ENCODE data around the gene MED27. TPM values are rescaled to one million over a fixed set of nuclear protein-coding genes. Genes with fewer than 3 reads are reported as not detected.

The MED27 gene
- total RNA-seq, 2 donors from 2014 or later: 29.0 to 30.5 TPM

GRCh38 chr9:132099741-132100407, 20.2 kb upstream of the MED27 start:
- Mint-ChIP-seq H3K9me3 (no peaks in the 10 kb centered on the region), H3K36me3 (ENCODE audit: insufficient read depth in 2 of 2) (peaks cover 0 to 4% of the 10 kb centered on the region in 2 donors), H3K27ac (no peak overlapping the region), H3K4me1 (ENCODE audit: low read depth) (no peaks in the 10 kb centered on the region), H3K27me3 (ENCODE audit: low read depth) (peaks cover 46% of the 10 kb centered on the region), H3K4me3 (no peak overlapping the region)
- DNase-seq (no peak), ATAC-seq (replicated peaks in 1 of 2) (peak; percentile 36 to 60)

- Mint-ChIP-seq H3K9me3 (no peaks in the 10 kb centered on the region), H3K27ac (no peak overlapping the region), H3K36me3 (ENCODE audit: insufficient read depth in 2 of 2) (peaks cover 0 to 4% of the 10 kb centered on the region in 2 donors), H3K4me1 (ENCODE audit: low read depth) (peaks cover 6% of the 10 kb centered on the region), H3K27me3 (ENCODE audit: low read depth) (peaks cover 47% of the 10 kb centered on the region), H3K4me3 (no peak overlapping the region)
- ATAC-seq (replicated peaks in 1 of 2) (no peak), DNase-seq (no peak)
These were observed 19.5 kb upstream of the MED27 start for GRCh38 chr9:132099167-132099566.

- H3K36me3 Mint-ChIP-seq (ENCODE audit: insufficient read depth in 2 of 2): peaks cover 0 to 4% of the 10 kb centered on the region in 2 donors
- DNase-seq (no peak), ATAC-seq (replicated peaks in 1 of 2) (no peak)
- H3K27ac Mint-ChIP-seq: no peak overlapping the region
- peaks cover 60% of the 10 kb centered on the region for H3K27me3 Mint-ChIP-seq (ENCODE audit: low read depth)
- no peak overlapping the region for H3K4me3 Mint-ChIP-seq
- peaks cover 0 to 4% of the 10 kb centered on the region in 2 donors for H3K9me3 Mint-ChIP-seq
- H3K4me1 Mint-ChIP-seq (ENCODE audit: low read depth): peaks cover 10% of the 10 kb centered on the region
These were observed 14.7 kb upstream of the MED27 start for GRCh38 chr9:132094314-132094791.

GRCh38 chr9:132090771-132091170, 11.1 kb upstream of the MED27 start:
- Mint-ChIP-seq H3K27me3 (ENCODE audit: low read depth) (peaks cover 36% of the 10 kb centered on the region), H3K27ac (no peak overlapping the region), H3K36me3 (ENCODE audit: insufficient read depth in 2 of 2) (no peaks in the 10 kb centered on the region), H3K4me1 (ENCODE audit: low read depth) (peaks cover 10% of the 10 kb centered on the region), H3K9me3 (peaks cover 0 to 4% of the 10 kb centered on the region in 2 donors), H3K4me3 (no peak overlapping the region)
- no peak for DNase-seq
- no peak for ATAC-seq (replicated peaks in 1 of 2)

GRCh38 chr9:132087438-132088030, 7.9 kb upstream of the MED27 start:
- Mint-ChIP-seq H3K27ac (no peak overlapping the region), H3K9me3 (peaks cover 0 to 4% of the 10 kb centered on the region in 2 donors), H3K4me1 (ENCODE audit: low read depth) (peaks cover 4% of the 10 kb centered on the region), H3K4me3 (no peak overlapping the region), H3K36me3 (ENCODE audit: insufficient read depth in 2 of 2) (no peaks in the 10 kb centered on the region), H3K27me3 (ENCODE audit: low read depth) (peaks cover 35% of the 10 kb centered on the region)
- no peak for ATAC-seq (replicated peaks in 1 of 2)
- no peak for DNase-seq

GRCh38 chr9:132082188-132082587, 2.5 kb upstream of the MED27 start:
- DNase-seq: no peak
- peaks cover 22% of the 10 kb centered on the region for H3K27me3 Mint-ChIP-seq (ENCODE audit: low read depth)
- H3K4me1 Mint-ChIP-seq (ENCODE audit: low read depth): peaks cover 24% of the 10 kb centered on the region
- no peak for ATAC-seq (replicated peaks in 1 of 2)
- H3K36me3 Mint-ChIP-seq (ENCODE audit: insufficient read depth in 2 of 2): peaks cover 6 to 7% of the 10 kb centered on the region in 2 donors
- H3K4me3 Mint-ChIP-seq: no peak overlapping the region
- H3K27ac Mint-ChIP-seq: no peak overlapping the region
- no peaks in the 10 kb centered on the region for H3K9me3 Mint-ChIP-seq

- Mint-ChIP-seq H3K36me3 (ENCODE audit: insufficient read depth in 2 of 2) (peaks cover 9 to 11% of the 10 kb centered on the region in 2 donors), H3K4me1 (ENCODE audit: low read depth) (peaks cover 46% of the 10 kb centered on the region), H3K9me3 (no peaks in the 10 kb centered on the region), H3K4me3 (peak overlapping the region; percentile 88 to 94), H3K27me3 (ENCODE audit: low read depth) (peaks cover 5% of the 10 kb centered on the region), H3K27ac (peak overlapping the region; percentile 49)
- peak; percentile 1 to 19 for DNase-seq
- no peak for ATAC-seq (replicated peaks in 1 of 2)
These were observed 839 bp downstream of the MED27 start for GRCh38 chr9:132078699-132079356.

GRCh38 chr9:132077881-132078698, 1.6 kb downstream of the MED27 start:
- Mint-ChIP-seq H3K4me3 (peak overlapping the region; percentile 88 to 94), H3K27me3 (ENCODE audit: low read depth) (peaks cover 5% of the 10 kb centered on the region), H3K9me3 (no peaks in the 10 kb centered on the region), H3K27ac (peak overlapping the region; percentile 49), H3K4me1 (ENCODE audit: low read depth) (peaks cover 53% of the 10 kb centered on the region), H3K36me3 (ENCODE audit: insufficient read depth in 2 of 2) (peaks cover 10 to 11% of the 10 kb centered on the region in 2 donors)
- ATAC-seq (replicated peaks in 1 of 2): peak in 1 of 2 donors; percentile 35
- DNase-seq: peak; percentile 28 to 46

- DNase-seq (no peak), ATAC-seq (replicated peaks in 1 of 2) (no peak)
- peaks cover 59% of the 10 kb centered on the region for H3K4me1 Mint-ChIP-seq (ENCODE audit: low read depth)
- H3K4me3 Mint-ChIP-seq: peak overlapping the region; percentile 31 to 47
- no peaks in the 10 kb centered on the region for H3K9me3 Mint-ChIP-seq
- H3K27me3 Mint-ChIP-seq (ENCODE audit: low read depth): no peaks in the 10 kb centered on the region
- H3K36me3 Mint-ChIP-seq (ENCODE audit: insufficient read depth in 2 of 2): peaks cover 11% of the 10 kb centered on the region in 2 donors
- H3K27ac Mint-ChIP-seq: peak overlapping the region; percentile 87
These were observed 3.8 kb downstream of the MED27 start for GRCh38 chr9:132075853-132076252.

GRCh38 chr9:132074736-132075135, 4.9 kb downstream of the MED27 start:
- no peak overlapping the region for H3K27ac Mint-ChIP-seq
- H3K27me3 Mint-ChIP-seq (ENCODE audit: low read depth): no peaks in the 10 kb centered on the region
- peaks cover 54% of the 10 kb centered on the region for H3K4me1 Mint-ChIP-seq (ENCODE audit: low read depth)
- DNase-seq (no peak), ATAC-seq (replicated peaks in 1 of 2) (no peak)
- H3K4me3 Mint-ChIP-seq: no peak overlapping the region
- H3K9me3 Mint-ChIP-seq: no peaks in the 10 kb centered on the region
- peaks cover 11% of the 10 kb centered on the region in 2 donors for H3K36me3 Mint-ChIP-seq (ENCODE audit: insufficient read depth in 2 of 2)

GRCh38 chr9:132071847-132072507, 7.7 kb downstream of the MED27 start:
- Mint-ChIP-seq H3K36me3 (ENCODE audit: insufficient read depth in 2 of 2) (peaks cover 4 to 7% of the 10 kb centered on the region in 2 donors), H3K9me3 (no peaks in the 10 kb centered on the region), H3K27ac (no peak overlapping the region), H3K27me3 (ENCODE audit: low read depth) (no peaks in the 10 kb centered on the region), H3K4me1 (ENCODE audit: low read depth) (peaks cover 42% of the 10 kb centered on the region), H3K4me3 (no peak overlapping the region)
- ATAC-seq (replicated peaks in 1 of 2) (no peak), DNase-seq (no peak)

Data from activated T-cell treated with anti-CD3 and anti-CD28 coated beads, Interleukin-2, amount 50 U/mL, for 72 hours (primary cell).